H1 (cell line): ENCODE measurements around the gene MGAT5. TPM values are rescaled to one million over a fixed set of nuclear protein-coding genes. Genes with fewer than 3 reads are reported as not detected.

ENCODE experiments used
- CTBP2 ChIP-seq: IDR thresholded peaks from 2 replicates; pipeline ENCODE4 v1.7.0; 2011; ENCODE audit warnings: borderline replicate concordance, mild to moderate bottlenecking, moderate library complexity, mixed read lengths, low read length; ENCODE audit not compliant: insufficient read depth, insufficient read length
- polyA plus RNA-seq, 7 experiments: library from polyadenylated mRNA; depleted of rRNA in 3 of 7; stranded (reverse) in 5 of 7; unstranded in 2 of 7; fragments of >200 nt in 5 of 7; fragments of 200-250 nt in 2 of 7; gene quantifications; 1 replicate in 5 of 7; 2 replicates in 1 of 7; 4 replicates in 1 of 7; pipeline versions ENCODE4 v1.2.1 to v1.2.3, GENCODE V29; 2011 to 2013; ENCODE audit warnings: missing spikeins in 2 of 7, mixed read lengths in 2 of 7
- total RNA-seq: library from RNA; stranded (reverse); fragmentation: NEBNext Ultra II Directional; extraction: Animal tissue kit (Norgen Biotek cat#: 25700); gene quantifications from 2 replicates; pipeline ENCODE4 v1.2.1, GENCODE V29; 2021
- TF ChIP-seq, protein P1 (sequence below): fragments of 300-600 bp; sonication (generic); IDR thresholded peaks from 2 replicates; pipeline ENCODE4 v1.7.1; 2012; ENCODE audit warnings: low read length, moderate library complexity, mild to moderate bottlenecking, inconsistent platforms; ENCODE audit not compliant: insufficient replicate concordance

The MGAT5 gene
- total and polyA plus RNA-seq, 2 of the 8 experiments (the other 6 are each of a cell fraction or from before 2014, with no cell fraction given), result 11.2 to 49.2 TPM

DNA sequence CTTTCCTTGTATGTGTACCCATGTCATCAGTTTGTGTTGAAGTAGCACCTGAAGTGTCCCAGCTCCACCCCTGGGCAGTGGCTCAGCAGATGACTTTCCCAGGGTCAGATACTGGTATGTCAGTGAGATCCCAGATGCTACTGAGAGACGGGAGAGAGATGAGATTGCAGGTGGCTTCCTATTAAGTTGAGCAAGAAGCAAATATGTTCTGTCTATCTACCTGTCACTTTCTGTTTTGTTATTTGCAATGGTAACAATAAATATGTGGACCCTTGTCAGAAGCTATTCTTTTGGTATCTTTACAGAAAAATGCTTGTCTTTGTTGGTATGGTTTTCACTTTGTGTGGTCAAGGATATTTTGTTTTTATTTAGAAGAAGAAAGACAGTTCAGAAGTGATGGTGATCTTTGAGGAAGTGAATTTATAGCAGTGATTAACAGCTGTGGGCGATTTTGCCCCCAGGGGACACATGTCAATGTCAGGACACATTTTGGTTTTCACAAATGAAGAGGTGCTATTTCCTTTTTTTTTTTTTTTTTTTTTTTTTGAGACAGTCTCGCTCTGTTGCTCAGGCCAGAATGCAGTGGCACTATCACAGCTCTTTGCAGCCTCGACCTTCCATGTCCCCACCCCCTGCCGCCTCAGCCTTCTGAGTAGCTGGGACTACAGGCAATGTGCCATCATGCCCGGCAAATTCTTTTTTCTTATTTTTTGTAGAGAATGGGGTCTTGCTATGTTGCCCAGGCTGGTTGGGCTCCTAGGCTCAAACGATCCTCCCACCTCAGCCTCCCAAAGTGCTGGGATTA is 21.4 kb downstream of the MGAT5 start (continued):
- TF ChIP-seq, protein P1, sequence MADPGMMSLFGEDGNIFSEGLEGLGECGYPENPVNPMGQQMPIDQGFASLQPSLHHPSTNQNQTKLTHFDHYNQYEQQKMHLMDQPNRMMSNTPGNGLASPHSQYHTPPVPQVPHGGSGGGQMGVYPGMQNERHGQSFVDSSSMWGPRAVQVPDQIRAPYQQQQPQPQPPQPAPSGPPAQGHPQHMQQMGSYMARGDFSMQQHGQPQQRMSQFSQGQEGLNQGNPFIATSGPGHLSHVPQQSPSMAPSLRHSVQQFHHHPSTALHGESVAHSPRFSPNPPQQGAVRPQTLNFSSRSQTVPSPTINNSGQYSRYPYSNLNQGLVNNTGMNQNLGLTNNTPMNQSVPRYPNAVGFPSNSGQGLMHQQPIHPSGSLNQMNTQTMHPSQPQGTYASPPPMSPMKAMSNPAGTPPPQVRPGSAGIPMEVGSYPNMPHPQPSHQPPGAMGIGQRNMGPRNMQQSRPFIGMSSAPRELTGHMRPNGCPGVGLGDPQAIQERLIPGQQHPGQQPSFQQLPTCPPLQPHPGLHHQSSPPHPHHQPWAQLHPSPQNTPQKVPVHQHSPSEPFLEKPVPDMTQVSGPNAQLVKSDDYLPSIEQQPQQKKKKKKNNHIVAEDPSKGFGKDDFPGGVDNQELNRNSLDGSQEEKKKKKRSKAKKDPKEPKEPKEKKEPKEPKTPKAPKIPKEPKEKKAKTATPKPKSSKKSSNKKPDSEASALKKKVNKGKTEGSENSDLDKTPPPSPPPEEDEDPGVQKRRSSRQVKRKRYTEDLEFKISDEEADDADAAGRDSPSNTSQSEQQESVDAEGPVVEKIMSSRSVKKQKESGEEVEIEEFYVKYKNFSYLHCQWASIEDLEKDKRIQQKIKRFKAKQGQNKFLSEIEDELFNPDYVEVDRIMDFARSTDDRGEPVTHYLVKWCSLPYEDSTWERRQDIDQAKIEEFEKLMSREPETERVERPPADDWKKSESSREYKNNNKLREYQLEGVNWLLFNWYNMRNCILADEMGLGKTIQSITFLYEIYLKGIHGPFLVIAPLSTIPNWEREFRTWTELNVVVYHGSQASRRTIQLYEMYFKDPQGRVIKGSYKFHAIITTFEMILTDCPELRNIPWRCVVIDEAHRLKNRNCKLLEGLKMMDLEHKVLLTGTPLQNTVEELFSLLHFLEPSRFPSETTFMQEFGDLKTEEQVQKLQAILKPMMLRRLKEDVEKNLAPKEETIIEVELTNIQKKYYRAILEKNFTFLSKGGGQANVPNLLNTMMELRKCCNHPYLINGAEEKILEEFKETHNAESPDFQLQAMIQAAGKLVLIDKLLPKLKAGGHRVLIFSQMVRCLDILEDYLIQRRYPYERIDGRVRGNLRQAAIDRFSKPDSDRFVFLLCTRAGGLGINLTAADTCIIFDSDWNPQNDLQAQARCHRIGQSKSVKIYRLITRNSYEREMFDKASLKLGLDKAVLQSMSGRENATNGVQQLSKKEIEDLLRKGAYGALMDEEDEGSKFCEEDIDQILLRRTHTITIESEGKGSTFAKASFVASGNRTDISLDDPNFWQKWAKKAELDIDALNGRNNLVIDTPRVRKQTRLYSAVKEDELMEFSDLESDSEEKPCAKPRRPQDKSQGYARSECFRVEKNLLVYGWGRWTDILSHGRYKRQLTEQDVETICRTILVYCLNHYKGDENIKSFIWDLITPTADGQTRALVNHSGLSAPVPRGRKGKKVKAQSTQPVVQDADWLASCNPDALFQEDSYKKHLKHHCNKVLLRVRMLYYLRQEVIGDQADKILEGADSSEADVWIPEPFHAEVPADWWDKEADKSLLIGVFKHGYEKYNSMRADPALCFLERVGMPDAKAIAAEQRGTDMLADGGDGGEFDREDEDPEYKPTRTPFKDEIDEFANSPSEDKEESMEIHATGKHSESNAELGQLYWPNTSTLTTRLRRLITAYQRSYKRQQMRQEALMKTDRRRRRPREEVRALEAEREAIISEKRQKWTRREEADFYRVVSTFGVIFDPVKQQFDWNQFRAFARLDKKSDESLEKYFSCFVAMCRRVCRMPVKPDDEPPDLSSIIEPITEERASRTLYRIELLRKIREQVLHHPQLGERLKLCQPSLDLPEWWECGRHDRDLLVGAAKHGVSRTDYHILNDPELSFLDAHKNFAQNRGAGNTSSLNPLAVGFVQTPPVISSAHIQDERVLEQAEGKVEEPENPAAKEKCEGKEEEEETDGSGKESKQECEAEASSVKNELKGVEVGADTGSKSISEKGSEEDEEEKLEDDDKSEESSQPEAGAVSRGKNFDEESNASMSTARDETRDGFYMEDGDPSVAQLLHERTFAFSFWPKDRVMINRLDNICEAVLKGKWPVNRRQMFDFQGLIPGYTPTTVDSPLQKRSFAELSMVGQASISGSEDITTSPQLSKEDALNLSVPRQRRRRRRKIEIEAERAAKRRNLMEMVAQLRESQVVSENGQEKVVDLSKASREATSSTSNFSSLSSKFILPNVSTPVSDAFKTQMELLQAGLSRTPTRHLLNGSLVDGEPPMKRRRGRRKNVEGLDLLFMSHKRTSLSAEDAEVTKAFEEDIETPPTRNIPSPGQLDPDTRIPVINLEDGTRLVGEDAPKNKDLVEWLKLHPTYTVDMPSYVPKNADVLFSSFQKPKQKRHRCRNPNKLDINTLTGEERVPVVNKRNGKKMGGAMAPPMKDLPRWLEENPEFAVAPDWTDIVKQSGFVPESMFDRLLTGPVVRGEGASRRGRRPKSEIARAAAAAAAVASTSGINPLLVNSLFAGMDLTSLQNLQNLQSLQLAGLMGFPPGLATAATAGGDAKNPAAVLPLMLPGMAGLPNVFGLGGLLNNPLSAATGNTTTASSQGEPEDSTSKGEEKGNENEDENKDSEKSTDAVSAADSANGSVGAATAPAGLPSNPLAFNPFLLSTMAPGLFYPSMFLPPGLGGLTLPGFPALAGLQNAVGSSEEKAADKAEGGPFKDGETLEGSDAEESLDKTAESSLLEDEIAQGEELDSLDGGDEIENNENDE, result no peak
- TF ChIP-seq CTBP2, result no peak
